NCI-H2196 treated with DMSO at 0.1 percent for 48 hours (cell line): ENCODE measurements around the gene COL16A1.

ENCODE experiments used
- DNase-seq: peaks from one replicate; lab custom pipeline; 2025; ENCODE audit not compliant: unreplicated experiment; lab: John Stamatoyannopoulos, UW

Gene COL16A1

DNA sequence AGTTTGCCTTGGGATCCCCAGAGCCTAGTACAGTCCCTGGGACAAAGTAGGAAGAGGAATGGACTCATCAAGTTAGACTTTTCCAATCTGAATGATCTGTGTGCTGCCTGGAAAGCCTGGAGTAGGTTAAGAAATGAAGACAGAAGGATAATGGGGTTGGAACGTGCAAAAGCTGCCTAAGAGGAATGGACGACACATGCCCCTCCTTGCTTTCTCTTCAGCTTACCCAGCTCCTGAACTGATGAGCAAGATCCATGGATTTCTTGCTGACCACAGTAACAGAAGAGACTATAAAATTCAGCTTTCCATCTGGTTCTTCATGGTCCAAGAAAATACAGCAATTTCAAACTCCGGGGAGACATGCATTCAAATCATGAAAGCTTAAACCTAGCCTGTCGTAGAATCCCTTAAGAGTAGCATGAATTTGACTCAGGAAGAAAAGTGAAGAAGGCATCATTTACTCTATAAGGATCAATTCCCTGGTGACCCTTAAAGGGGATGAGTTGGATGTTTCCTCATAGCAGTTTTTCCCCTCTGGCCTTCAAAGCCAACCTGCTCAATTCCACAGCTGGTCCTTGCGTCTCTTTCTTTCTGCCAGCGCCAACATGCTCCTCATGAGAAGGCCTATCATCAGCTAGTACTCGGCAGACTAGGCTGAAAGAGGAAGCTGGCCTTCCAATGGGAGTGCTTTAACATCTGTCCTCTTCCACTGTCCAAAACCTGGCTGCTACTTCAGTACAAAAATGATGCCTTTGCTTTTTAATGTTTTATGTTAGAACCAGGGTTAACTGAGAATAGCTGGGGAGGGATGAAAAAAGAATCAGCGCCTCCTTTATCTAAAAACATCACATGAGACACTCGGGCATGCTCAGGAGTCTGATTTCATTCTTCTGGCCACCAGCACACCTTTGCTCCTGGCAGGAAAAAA lies 53.4 kb downstream of the COL16A1 start:
- DNase-seq, result no peak

DNA sequence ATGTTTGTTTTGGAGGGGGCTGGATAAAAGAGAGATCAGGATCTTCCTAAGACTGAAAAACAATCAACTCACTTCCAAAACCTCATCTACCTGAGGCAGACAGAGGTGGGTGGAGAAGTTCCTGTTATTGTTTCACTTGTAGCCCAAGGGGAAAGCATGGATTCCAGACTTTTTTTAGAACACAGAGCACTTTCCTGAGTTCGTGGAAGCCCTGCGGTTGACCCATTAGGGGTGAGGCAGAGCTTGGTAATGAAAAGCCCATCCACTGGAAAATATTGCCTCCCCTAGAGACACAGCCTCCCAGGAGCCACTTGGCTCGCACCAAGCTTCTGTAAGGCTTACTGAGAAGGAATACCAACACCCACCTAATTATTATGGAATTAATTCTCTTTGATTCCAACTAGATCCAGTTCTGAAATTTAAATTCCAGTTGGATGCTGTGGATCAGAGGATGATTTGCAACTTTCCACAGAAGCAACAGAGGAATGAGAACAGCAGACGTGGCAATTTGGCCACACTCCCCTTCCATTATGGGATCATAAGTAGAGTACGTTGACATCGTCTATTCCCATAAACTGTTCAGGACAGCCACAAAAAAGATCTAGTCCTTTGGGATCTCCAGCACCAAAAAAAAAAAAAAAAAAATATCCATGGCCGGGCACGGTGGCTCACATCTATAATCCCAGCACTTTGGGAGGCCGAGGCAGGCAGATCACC lies 55.0 kb downstream of the COL16A1 start:
- no peak for DNase-seq

DNA sequence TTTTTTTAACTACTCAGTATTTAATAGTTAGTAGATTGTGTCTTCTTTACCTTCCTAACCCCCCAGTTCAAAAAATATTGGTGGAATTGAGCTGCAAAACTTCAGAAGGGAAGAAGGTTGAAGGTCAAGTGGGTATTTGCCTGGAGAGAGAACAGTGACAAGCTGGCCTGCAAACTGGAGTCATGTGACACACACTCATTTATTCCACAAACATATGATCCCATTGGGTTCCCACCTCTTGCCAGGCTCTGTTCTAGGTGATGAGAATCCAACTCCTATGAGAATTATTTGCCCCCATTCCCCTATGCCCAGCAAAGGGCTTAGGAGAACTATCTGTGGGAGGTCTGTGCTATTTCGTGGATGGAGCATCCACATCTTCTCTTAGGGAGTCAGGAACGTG lies 55.6 kb downstream of the COL16A1 start:
- DNase-seq, result no peak

DNA sequence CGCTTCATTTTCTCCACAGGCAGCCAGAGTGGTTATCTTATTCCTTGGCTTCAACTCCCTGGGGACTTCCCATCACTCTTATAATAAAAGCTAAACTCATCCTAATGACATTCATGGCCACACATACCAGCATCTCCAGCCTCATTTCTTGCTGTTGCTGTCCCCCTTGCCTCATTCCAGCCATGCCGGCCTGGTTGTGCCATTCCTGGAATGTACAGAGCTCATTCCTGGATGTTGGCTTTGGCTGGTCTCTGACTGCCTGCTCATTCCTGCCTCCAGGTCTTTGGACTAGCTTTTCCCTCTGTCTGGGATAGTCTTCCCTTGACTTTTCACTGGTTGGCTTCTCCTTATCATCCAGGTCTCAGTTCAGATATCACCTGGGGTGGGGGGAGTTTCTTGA lies 56.7 kb downstream of the COL16A1 start:
- DNase-seq, result no peak

DNA sequence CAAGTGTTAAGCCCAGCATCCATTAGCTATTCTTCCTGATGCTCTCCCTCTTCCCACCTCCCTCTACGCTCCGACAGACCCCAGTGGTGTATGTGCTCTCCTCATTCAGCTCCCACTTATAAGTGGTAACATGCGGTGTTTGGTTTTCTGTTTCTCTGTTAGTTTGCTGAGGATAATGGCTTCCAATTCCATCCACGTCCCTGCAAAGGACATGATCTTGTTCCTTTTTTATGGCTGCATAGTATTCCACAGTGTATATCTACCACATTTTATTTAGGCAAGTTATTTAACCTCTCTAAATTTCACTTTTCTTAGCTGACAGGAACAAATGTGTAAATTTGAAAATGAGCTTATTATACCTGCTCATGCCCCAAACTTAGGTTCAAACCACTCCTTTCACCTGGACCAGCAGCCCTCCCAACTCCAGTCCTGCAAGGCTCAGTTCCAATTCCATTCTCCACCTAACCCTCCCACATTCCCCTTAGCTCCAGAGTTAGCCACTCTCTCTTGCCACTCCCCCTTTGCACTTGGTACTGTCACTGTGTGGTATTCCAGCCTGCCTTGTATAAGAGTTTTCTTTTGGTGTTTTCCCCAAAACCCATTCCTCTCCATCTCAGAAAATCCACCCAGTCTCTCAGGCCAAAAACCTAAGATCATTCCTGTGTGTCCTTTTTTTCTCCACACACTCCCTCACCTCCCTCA lies 57.4 kb downstream of the COL16A1 start:
- DNase-seq, result no peak

DNA sequence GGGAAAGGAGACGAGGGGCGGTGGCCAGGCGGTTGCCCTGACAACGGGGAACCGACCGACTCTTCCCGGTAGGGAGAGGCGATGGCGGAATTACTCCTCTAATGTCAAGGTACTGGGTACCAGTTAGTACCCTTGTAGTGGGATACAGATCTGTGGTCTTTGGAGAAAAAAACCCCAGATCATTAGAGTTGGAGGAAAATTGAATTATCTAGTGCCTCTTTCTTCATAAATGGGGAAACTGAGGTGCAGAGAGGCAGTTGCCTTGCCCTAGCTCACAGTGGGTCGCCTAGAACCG lies 58.6 kb downstream of the COL16A1 start:
- no peak for DNase-seq

DNA sequence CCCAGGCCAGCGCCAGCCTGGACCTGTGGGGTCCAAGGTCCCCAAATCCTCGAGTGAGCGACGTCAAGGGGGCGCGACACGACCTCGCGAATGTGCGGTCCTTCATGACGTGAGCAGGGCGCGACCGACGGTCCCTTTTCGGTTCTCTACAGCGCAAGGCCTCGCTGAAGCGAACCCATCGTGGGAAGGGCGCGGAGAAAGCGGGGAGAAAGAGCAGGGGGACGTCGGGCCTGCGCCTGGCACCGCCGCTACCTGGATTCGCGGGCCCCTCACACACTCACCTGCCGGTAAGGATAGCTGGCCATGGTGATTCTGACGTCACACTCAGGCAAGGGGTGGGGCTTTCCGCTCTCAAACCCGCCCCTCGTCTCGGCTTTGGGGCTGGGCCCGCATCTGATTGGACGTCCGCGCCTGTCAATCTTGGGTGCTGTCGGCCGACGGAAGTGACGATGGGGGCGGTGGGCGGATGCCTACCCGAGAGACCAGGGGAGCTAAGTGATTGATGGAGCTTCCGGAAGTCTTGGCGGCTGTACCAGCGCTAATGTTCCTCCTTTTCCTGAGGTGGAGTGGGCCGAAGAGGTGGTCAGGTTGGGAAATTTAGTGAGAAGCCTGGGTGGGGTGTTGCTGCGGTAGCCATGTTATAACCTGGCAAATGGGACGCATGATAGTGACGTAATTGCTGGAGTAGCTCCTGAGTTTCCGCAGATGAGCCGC lies 59.1 kb downstream of the COL16A1 start, which contains the start of gene PEF1:
TSS of gene PEF1 (minus strand) at position 317 of the 714 bp plus-strand sequence. CDS start at position 305, 12 bp downstream.
- peak; percentile 96 for DNase-seq

DNA sequence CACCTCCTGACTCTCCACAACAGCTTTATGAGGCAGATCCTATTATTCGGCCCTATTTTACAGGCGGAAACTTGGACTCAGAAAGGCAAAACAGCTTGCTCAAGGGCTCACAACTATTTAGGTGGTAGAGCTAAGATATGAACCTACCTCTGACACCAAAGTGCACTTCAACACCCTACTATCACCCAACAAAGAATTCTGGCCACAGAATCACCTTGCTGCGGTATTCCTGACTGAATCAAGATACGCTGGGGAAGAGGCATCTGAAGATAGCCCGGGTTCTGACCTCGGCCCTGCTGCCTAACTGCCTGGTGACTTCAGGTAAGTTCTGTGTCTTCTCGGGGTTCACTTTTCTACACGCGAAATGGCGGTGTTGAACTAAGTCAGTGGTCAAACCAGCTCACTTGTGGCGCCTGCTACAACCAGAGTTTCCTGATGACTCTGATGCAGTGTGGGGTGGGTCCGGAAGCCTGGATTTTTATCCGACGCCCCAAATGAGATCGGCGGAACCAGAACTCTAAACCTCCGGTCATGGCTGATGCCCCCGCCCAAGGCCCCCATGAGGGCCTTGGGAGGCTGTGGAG lies 59.7 kb downstream of the COL16A1 start:
- no peak for DNase-seq

DNA sequence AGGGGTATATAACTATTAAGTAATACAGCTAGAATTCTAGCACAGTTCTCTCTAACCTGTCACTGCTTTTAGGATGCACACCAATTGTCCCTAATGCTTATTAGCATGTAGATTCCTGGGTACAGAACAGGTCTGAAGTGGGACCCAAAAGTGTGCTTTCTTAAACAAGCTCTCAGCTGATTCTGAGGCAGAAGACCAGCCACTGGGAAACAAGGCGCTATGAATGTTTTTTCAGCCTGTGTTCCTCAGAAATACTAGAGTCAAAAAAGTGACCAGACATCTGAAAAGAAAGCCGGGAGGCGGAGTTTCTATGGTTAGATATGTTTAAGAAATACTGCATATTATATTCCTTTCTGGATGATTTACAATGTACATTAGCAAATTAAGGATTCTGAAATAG lies 60.9 kb downstream of the COL16A1 start:
- DNase-seq, result no peak

DNA sequence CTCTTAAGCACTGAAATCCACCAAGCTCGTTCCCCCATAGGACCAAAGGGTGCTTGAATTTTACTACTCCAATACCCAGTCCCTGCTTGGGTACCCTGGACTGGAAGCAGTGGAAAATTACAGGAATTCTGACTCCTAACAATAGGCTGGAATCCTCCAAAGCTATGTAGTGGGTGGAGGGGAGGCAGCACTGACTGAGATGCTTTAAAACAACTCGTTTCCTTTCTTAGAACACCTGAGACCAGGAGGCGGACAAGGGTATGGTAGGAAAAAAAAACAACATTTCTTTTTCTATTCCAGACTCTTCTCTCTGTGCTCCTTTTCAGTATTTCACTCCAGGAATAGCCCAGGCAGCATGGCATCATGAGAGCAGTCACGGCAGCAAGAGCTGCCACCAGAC lies 61.5 kb downstream of the COL16A1 start:
- no peak for DNase-seq

DNA sequence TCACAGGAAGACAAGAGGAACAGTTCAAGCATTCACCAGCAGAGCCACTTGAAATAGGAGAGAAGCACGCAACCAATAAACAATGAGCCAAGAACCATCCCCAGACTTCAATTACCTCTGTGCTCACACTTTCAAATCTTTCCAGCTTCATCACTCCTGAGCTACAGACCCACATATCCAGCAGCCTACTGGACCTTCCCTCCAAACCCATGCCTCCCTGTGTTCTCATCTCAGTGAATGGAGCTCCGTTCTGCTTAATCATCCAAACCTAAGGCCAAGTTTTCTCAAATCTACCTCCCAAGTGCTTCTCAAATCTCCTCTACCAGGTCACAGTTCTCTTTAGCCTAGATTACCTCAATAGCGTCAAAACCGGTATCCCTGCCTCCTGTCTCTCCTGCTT lies 62.9 kb downstream of the COL16A1 start:
- no peak for DNase-seq

DNA sequence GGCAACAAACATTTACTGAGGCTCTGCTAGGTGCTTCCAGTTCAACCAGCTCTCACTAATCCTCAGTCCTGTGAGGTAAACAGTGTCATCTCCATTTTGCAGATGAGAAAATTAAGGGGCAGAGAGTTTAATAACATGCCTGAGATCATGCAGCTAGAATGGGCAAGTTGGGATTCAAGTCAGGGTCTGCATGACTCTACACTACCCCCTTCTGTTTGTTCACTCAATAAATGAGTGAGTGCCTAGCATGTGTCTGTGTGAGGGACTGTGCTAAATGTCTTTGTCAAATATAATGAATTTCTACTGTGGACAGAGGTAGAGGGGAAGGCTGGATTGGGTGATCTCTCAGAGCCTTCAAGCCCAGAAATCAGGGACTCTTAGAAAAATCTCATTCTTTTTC lies 63.6 kb downstream of the COL16A1 start:
- no peak for DNase-seq

DNA sequence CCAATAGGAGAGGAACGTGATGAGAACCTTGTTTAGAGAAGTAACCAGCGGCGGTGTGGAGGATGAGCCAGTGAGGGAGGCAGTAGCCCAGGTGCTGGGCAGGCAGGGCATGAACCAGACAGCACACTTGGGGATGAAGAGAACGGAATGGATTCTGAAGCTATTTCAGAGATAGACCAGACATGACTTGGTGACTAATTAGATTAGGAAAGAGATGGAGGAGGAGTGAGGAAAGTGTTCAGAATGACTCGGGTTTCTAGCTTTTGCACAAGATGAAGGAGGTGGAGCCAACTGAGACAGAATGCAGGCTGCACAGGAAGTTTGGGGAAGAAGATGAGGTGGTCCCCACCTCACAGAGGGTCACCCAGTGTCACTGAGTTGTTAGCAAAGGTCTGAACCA lies 64.3 kb downstream of the COL16A1 start:
- no peak for DNase-seq

DNA sequence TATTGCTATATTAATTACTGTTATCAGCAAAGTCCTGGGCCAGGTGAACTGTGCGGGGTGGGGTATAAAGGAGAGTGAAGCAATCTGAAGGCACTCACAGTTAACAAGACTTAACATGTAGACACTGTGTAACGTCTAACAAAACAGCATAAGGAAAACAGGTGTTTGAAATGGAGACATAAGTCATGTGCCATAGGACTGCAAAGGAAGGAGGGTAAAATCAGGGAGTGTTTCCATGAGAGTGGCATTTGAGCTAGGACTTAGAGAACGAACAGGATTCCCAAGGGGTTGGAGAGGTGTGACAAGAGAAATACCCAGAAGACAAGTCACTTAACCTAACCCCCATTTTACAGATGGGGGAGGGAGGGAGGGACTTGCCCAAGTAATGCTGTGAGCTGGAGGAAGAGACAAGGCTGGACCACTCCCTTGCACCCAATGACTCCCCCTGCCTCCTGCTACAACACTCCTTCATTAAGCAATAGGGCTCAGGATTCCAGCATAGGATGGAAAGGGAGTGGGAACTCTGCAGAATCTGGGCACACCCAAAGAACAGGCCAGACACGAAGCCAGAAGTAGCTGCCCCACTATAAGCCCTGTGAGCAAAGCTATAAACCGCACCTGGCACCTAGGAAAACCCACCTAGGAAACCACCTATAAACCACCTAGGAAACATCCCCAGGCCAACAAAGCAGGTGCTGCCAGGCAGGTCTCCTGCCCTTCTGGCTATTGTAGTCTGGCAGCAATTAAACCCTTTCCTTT lies 65.7 kb downstream of the COL16A1 start:
- DNase-seq, result no peak

DNA sequence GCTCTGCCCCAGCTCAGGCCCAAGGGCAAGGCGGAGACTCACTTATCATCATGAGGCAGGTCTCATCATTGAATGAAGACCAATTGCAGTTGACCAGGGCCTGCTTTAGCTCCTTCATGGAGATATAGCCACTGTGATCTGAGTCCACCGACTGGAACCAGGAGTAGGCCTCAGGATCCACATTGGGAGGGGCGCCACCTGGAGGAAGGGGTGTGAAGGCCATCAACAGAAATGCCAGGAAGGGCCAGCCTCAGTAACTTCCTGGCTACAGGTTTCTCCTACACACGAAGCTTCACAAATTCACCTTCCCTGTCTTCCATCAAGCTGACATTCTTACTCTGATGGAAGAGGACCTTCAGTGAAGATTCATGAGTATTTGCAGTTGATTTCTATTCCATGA lies 70.7 kb downstream of the COL16A1 start:
- DNase-seq, result no peak

DNA sequence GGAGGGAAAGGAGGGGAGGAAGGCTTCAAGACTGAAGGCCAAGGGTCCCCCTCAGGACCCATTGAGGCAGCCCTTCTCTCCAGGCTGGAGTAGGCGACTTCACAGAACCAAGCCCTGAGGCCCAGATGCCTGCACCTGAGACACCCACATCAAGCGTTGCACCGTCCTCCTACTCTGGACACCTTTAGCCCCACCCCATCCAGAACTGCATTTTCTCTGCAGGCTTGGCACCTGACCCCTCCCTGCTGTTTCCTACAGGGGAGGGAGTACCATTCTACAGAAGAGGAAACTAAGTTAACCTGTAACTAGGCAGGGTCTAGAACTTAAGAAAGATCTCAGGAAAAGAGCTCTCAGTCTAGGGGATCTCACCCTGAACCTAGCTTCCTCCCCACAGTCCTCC lies 71.2 kb downstream of the COL16A1 start:
- DNase-seq, result no peak

DNA sequence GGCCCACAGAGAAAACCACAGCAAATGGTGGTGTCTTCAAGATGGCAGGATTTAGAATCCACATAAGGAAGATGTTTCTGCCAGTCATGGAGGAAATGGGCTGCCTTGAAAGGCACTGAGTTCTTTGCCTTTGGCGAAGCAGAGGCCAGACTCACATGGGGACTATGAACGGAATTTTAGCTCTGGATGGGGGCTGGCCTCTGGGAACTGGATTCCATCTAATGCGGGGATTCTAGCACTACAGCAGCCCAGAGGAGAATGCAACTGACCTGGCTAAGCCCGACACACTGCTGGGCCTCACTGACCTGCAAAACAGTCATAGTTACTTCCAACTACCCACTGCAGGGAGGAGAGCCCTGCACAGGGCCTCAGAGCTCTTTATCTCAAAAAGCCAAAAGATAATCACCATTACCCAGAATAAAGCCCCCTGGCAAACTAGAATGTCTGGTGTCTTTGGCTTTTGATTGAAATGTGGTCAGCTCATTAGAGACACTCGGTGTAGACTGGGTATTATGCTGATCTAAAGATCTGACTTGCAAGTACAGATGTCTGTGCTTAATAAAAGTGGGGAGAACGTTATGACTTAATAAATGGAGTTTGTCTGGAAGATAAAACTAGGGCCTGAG lies 74.8 kb downstream of the COL16A1 start:
- DNase-seq, result no peak

DNA sequence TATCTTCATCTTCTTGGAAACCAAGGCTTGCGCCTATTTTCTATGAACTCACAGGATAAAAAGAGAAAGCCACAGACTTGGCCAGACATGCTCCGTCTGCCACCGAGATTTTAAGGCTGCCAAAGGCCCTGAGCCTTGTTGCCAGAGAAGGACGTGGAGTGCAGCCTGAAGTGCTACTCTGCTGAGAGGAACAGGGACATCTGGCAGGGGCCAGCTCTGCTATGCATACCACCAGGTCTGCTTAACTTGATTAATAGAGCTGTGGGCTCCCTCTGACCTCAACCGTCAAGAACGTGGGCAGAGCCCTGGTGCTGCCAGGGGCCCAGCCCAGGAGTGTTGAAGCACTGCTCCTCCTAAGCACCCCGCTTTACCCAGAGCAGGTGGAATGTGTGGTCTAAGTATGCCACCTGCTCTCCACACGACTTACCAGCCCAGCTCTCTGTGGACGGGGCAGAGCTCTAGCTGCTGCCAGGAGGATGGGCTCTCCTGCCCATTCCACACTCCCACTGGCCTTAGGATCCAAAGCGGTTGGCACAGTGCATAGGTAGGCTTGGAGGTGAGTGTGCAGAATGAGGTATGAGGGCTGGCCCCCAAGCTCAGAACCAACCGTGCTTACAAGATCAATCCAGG lies 75.8 kb downstream of the COL16A1 start:
- no peak for DNase-seq

DNA sequence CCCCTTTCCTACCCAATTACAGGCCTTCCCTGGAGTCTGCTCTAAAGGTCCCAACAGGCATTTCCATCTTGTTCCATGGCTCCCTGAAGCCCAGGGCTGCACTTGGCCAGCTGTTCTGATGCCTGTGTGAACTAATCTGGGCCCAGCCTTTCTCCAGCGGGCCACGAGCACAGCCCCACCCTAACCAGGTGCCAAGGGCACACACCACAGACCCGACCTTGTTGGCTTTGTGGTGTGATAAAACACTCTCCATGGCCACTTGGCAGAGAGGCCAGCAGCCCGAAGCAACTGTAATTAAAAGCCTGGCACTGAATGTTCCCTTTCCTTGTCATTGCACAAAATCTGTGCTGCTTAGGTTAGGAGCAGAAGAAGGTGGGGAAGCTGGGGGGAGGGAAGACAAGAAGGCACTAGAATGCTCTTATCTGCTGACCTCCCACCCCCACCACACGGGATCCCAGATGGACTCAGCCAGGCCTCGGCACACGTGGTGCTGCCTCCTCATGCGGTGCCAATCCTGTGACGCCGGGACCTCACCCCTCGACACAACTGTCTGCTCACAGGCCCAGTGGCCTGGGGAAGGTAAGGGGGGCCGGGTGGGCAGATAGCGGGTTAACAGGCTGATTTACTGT lies 76.4 kb downstream of the COL16A1 start:
- no peak for DNase-seq
